Colonic mucosa (tissue), 4 donors: ENCODE measurements around the gene CUEDC1. TPM values are rescaled to one million over a fixed set of nuclear protein-coding genes. Genes with fewer than 3 reads are reported as not detected.

Experiments
- DNase-seq: peaks from one replicate; pipeline ENCODE4 v3.0.0-alpha.2; 2020
- H3K27ac ChIP-seq: fragments of 200-600 bp; one replicate; pipeline ENCODE4 v1.8.0; 2021
- H3K27me3 ChIP-seq: fragments of 200-600 bp; one replicate; pipeline ENCODE4 v1.8.0; 2021
- H3K36me3 ChIP-seq: fragments of 200-600 bp; one replicate; pipeline ENCODE4 v1.8.0; 2021
- H3K4me1 ChIP-seq: fragments of 200-600 bp; one replicate; pipeline ENCODE4 v1.8.0; 2021; ENCODE audit warnings: mild to moderate bottlenecking
- H3K4me3 ChIP-seq: fragments of 200-600 bp; one replicate; pipeline ENCODE4 v1.8.0; 2021
- H3K9ac ChIP-seq, 2 donors: one replicate each; pipeline ENCODE4 v1.7.0; 2013; ENCODE audit warnings: control low read depth in 2 of 2, low read depth in 2 of 2, low read length in 2 of 2
- H3K9me3 ChIP-seq: fragments of 200-600 bp; one replicate; pipeline ENCODE4 v1.8.0; 2021
- CTCF ChIP-seq: fragments of 200-600 bp; IDR thresholded peaks from one replicate; pipeline ENCODE4 v1.8.0; 2022; ENCODE audit warnings: antibody characterized with exemption, mild to moderate bottlenecking
- intact Hi-C: fragments of 100-400 bp; cut with DNase I; formaldehyde crosslinking; loops from one replicate; pipeline ENCODE4 v1.14.1; 2022
- total RNA-seq, 2 donors: library from RNA; stranded (reverse); fragmentation: NEBNext Ultra II Directional in 1 of 2; extraction: Animal tissue kit (Norgen Biotek cat#: 25700) in 1 of 2; gene quantifications; one replicate each; pipeline ENCODE4 v1.2.1, GENCODE V29; 2021
- donor health status: healthy.
- donor health status: DM: no; HTN: no; CAD: no.
- donor health status: DM: no; HTN: no; CAD: no.

The CUEDC1 gene
- total RNA-seq, 2 donors from 2014 or later = 14.7 to 15.2 TPM

- Histone ChIP-seq H3K4me1 (peaks cover 8% of the 10 kb centered on the region), H3K9me3 (no peaks in the 10 kb centered on the region), H3K4me3 (peak overlapping the region; percentile 74), H3K27me3 (no peaks in the 10 kb centered on the region), H3K27ac (peak overlapping the region; percentile 82), H3K36me3 (no peaks in the 10 kb centered on the region), H3K9ac (peak overlapping the region; percentile 51 to 91)
- peak; percentile 68 for DNase-seq
- no peak for TF ChIP-seq CTCF
- intact Hi-C loops = loop anchor here (5.0 kb wide), 2 partner anchors 33 to 62 kb away; partner anchors contain the start of gene VEZF1
Observed at GRCh38 chr17:57954397-57955182, 622 bp downstream of the CUEDC1 start.

GRCh38 chr17:57953705-57954396 is 1.4 kb downstream of the CUEDC1 start:
- DNase-seq = no peak
- intact Hi-C loops = loop anchor here (5.0 kb wide), 1 partner anchor 33 kb away; the partner anchor contains the start of gene VEZF1
- Histone ChIP-seq H3K27ac (peak overlapping the region; percentile 82), H3K27me3 (no peaks in the 10 kb centered on the region), H3K9me3 (no peaks in the 10 kb centered on the region), H3K4me3 (peak overlapping the region; percentile 74), H3K36me3 (no peaks in the 10 kb centered on the region), H3K9ac (peak overlapping the region; percentile 47 to 51), H3K4me1 (peaks cover 12% of the 10 kb centered on the region)
- no peak for TF ChIP-seq CTCF

GRCh38 chr17:57953219-57953618 is 2.0 kb downstream of the CUEDC1 start:
- Histone ChIP-seq H3K27me3 (no peaks in the 10 kb centered on the region), H3K9me3 (no peaks in the 10 kb centered on the region), H3K4me3 (no peak overlapping the region), H3K27ac (no peak overlapping the region), H3K4me1 (peaks cover 14% of the 10 kb centered on the region), H3K9ac (no peak overlapping the region), H3K36me3 (no peaks in the 10 kb centered on the region)
- no peak for DNase-seq
- intact Hi-C loops = loop anchor here (5.0 kb wide), 1 partner anchor 34 kb away; the partner anchor contains the start of gene VEZF1
- TF ChIP-seq CTCF = no peak

- Histone ChIP-seq H3K27me3 (no peaks in the 10 kb centered on the region), H3K27ac (peak overlapping the region; percentile 70), H3K36me3 (no peaks in the 10 kb centered on the region), H3K4me3 (no peak overlapping the region), H3K9me3 (no peaks in the 10 kb centered on the region), H3K9ac (no peak overlapping the region), H3K4me1 (peaks cover 6% of the 10 kb centered on the region)
- DNase-seq = peak; percentile 73
- intact Hi-C loops = loop anchor here (5.0 kb wide), 1 partner anchor 38 kb away; the partner anchor contains the start of gene VEZF1
- TF ChIP-seq CTCF = no peak
Observed at GRCh38 chr17:57949649-57950048, 5.6 kb downstream of the CUEDC1 start.

- no peak overlapping the region for H3K4me3 ChIP-seq
- peak overlapping the region in 1 of 2 donors; percentile 23 for H3K9ac ChIP-seq
- H3K4me1 ChIP-seq = peaks cover 6% of the 10 kb centered on the region
- no peaks in the 10 kb centered on the region for H3K36me3 ChIP-seq
- TF ChIP-seq CTCF = no peak
- intact Hi-C loops = no loop called here
- H3K27me3 ChIP-seq = no peaks in the 10 kb centered on the region
- peak overlapping the region; percentile 70 for H3K27ac ChIP-seq
- no peak for DNase-seq
- no peaks in the 10 kb centered on the region for H3K9me3 ChIP-seq
Observed at GRCh38 chr17:57948555-57949420, 6.4 kb downstream of the CUEDC1 start.
